Activated CD4-positive, alpha-beta T cell treated with anti-CD3 and anti-CD28 coated beads, Interleukin-2, amount 50 U/mL, for 24 hours (primary cell): ENCODE measurements around the gene KRT78.

Source experiments
- DNase-seq, 2 donors: peaks; one replicate each; pipeline ENCODE4 v3.0.0-alpha.2; 2020; ENCODE audit warnings: low read depth in 1 of 2, low spot score in 1 of 2

The KRT78 gene

GRCh38 chr12:52812749-52813148 lies 36.0 kb downstream of the KRT78 start:
- no peak for DNase-seq

GRCh38 chr12:52812073-52812400 lies 36.8 kb downstream of the KRT78 start:
- no peak for DNase-seq

DNA sequence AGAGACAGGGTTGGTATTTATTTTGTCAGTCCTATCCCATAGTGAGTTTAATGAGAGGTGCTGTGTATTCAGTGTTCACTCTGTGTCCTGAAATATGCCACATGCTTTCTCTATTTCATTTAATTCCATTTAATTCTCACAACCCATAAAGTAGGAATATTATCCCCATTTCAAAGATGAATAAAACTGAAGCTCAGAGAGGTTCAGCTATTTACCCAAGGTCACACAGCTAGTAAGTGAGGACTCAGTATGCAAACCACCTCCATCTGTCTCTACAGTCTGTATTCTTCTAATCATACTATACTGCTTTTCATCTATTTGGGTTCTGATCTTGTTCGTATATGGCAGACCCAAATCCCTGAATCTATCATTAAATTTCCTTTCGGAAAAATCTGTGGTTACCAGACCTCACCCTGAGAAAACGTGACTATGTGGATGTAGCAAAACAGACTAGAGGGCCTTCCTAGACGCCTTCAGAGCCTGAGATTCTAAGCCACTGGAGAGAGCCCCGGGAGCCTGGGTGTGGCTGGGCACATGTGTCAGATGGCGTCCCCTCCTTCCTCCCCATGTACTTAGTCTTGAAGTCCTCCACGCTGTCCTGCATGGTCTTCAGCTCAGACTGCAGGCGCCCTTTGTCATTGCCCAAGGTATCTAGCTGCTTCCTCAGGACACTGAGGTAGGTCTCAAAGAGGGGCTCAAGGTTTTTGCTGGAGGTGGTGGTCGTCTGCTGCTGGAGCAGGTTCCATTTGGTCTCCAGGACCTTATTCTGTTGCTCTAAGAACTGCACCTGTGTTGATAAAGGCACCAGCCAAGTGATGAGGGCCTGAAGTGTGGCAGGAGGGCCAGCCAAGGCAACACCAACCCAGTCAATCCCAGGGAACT lies 37.4 kb downstream of the KRT78 start:
- DNase-seq: no peak

GRCh38 chr12:52810554-52810953 lies 38.2 kb downstream of the KRT78 start:
- no peak for DNase-seq

DNA sequence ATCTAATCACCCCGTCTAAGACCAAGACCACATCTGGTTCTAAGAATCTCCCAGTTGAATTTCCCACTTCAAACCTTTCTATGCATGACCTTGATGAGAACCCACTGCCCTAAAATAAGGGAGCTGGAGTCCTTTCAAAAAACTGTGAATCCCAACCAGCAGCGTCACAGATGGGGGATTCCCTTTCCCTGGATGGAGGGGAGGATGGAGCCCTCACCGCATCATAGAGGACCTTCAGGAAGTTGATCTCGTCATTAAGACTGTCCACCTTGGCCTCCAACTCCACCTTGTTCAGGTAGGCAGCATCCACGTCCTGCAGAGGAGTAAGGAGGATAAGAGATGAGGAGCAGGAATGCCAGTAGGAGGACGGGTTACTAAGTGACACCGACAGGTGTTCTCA lies 39.6 kb downstream of the KRT78 start:
- no peak for DNase-seq

DNA sequence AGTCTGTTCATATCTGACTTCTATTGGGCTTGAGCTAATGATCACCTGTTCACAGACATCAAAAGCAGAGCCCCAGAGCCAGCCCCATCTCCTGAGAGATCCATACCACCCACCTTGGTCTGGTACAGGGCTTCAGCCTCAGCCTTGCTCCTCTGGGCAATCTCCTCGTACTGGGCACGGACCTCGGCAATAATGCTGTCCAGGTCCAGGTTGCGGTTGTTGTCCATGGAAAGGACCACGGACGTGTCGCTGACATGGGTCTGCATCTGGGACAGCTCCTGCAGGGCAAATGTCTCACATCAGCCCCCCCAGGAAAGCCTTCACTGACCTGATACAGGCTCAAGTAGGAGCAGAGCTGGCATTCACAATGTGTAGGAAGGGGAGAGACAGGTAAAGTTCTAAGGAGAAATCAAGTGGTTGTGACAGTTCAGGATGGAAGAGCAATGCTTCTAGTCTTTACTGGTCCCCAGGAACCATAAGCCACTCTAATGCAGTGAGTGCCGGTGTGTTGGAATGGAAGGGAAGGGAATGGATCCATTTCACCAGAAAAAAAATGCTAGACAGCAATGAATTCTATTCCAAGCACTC lies 40.1 kb downstream of the KRT78 start:
- no peak for DNase-seq

DNA sequence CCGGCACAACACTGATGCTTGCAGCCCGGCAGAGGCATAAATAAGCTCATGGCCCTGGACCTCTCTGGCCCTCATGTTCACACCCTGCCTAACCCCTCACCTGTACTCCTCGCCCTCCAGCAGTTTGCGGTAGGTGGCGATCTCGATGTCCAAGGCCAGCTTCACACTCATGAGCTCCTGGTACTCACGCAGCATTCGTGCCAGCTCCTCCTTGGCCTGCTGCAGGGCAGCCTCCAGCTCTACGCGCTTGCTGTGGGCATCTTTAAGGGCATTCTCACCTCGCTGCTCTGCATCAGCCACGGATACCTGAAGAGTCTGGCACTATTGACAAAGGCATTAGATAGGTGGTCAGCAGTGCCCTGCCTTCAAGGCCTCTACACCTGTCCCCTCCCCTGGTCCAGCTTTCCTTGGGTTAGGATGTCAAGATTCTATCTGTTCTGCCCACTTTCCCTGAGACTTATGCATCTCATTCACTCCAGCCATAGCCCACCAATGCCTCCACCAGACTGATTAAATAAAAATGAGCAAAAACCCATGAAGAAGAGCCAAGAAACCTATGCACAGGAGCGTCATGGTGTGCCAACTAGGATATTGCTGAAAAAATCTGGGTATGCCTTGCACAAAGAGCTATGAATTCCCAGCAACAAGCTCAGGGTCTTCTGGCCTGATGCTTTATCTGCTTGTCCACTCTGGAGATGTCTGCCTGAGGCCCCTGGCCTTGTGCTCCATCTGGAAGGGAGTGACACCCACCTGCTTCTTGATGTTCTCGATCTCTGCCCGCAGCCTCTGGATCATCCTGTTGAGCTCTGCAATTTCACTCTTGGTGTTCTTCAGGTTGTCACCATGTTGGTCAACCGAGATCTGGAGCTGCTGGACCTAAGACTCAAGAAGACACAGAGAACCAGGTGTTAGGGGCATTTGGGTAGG lies 41.0 kb downstream of the KRT78 start:
- no peak for DNase-seq

DNA sequence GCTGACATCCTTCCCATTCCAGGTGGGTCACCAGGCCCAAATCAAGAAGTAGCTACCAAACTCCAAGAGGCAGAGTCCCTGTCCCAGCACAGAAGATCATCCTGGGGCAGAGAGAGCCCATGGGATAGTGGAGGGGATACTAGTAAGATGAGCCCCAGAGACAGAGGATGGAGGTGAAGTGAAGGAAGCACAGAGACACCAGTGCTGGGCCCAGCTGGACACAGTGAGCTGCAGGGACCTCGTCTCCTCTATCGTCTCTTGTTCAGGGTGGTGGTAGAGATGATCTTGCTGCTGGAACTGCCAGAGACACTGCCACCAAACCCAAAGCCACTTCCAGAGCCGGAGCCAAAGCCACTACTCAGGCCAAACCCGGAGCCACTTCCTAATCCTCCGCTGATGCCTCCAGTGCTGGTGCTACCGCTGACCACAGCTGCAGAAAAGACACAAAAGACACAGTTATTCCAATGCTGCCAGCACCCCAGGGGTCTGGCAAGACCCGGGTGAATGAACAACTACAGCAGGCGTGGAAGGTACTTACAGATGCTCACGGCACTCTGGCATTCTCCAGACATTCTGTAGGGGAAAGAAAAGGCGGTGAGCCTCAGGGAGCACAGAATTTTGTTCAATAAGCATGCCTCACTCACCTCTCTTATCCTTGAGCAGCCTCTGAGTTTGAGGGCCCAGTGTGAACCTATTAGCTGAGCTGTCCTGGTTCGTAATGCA lies 41.8 kb downstream of the KRT78 start:
- no peak for DNase-seq

GRCh38 chr12:52806169-52806811 lies 42.5 kb downstream of the KRT78 start:
- no peak for DNase-seq

- no peak for DNase-seq
These were observed 43.1 kb downstream of the KRT78 start for GRCh38 chr12:52805739-52806138.

DNA sequence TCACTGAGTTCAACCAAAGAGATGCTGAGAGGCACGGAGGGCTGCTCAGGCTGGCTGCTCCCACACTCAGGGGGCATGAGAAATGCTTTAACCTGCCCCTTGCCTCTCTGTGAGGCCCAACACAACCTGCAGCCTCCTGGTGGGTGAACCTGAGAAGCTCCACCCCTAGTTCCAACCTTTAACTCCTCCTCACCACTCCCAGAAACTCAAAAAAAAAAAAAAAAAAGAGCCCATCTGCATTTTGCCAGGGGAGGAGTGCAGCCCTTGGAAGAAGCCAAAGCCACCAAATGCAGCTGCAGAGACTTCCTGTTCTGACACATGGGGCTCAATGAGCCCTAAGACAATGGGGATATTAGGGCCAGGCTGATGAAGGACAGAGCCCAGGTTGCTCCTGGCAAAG lies 43.8 kb downstream of the KRT78 start:
- no peak for DNase-seq

- DNase-seq: no peak
These were observed 46.4 kb downstream of the KRT78 start for GRCh38 chr12:52802442-52802841.

DNA sequence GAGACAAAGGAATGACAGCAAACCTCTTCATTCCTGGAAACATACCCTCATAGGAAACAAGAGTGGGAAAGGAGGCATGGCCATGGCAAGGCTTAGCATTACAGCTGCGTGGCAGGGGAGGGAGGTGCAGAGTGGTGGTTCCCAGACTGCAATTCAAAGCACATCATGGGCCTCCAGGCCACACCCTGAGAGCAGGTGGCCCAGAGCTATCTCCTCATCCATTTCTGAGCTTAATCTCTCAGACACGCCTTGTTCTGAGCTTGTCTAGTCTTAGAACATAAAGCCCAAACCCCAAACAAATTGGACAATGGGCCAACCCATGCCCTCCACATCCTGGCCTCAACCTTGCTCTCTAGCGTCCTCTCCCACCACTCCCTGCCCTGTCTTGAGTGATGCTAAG lies 47.0 kb downstream of the KRT78 start:
- DNase-seq: no peak

DNA sequence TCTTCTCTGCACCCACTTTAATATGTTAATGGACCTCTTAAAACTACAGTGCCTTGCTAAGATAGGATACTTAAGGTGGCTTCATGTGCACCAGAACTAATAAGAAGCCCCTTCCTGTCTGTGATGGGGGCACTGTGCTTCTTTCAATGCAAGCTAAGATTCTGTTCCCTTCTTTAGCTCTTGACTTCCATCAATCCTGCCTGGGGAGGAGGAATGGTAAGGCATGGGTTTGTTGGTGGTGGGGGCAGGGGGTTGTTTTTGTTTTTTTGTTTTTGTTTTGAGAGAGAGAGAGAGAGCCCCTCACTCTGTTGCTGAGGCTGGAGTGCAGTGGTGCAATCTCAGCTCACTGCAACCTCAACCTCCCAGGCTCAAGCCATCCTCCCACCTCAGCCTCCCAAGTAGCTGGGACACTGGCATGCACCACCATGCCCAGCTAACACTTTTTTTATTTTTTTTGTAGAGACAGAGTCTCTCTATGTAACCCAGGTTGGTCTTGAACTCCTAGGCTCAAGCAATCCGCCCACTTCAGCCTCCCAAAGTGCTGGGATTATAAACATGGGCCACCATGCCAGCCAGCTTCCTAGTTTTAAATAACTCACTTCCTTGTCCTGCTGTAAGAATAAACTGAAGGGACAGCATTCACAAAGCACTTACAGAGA lies 48.4 kb downstream of the KRT78 start:
- no peak for DNase-seq

GRCh38 chr12:52799505-52800211 lies 49.1 kb downstream of the KRT78 start:
- DNase-seq: no peak

- DNase-seq: no peak
These were observed 49.9 kb downstream of the KRT78 start for GRCh38 chr12:52798671-52799504.

GRCh38 chr12:52798003-52798670 lies 50.7 kb downstream of the KRT78 start:
- no peak for DNase-seq

GRCh38 chr12:52797529-52797894 lies 51.3 kb downstream of the KRT78 start:
- no peak for DNase-seq
